CD4-positive, alpha-beta T cell treated with Interleukin-1 beta for 1 hour (primary cell): ENCODE results near the gene TTC7B.

Experiments
- DNase-seq, 2 donors: peaks; one replicate each; pipeline ENCODE4 v3.0.0-alpha.2; 2020 to 2022

The TTC7B gene

GRCh38 chr14:90587252-90587910, 228.8 kb downstream of the TTC7B start:
- no peak for DNase-seq

DNA sequence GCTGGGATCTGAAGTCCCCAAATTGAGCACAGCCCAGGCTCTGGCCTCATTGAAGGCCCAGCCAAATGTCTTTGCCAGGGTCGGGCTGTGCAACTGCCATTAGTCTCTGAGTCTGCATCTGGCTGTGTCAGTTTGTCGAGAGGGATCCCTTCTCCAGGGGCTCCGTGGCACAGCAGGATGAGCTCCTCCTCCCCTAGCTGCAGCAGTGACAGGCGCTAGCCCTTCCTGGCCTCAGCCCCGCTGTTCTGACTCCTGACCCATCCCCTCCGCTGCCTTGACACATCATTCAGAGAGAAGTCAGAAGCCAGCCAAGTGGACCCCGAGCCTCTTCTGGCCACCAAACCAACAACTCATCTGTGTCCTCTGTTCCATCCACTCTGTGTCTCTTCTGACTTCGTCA, 231.1 kb downstream of the TTC7B start:
- DNase-seq, result no peak

DNA sequence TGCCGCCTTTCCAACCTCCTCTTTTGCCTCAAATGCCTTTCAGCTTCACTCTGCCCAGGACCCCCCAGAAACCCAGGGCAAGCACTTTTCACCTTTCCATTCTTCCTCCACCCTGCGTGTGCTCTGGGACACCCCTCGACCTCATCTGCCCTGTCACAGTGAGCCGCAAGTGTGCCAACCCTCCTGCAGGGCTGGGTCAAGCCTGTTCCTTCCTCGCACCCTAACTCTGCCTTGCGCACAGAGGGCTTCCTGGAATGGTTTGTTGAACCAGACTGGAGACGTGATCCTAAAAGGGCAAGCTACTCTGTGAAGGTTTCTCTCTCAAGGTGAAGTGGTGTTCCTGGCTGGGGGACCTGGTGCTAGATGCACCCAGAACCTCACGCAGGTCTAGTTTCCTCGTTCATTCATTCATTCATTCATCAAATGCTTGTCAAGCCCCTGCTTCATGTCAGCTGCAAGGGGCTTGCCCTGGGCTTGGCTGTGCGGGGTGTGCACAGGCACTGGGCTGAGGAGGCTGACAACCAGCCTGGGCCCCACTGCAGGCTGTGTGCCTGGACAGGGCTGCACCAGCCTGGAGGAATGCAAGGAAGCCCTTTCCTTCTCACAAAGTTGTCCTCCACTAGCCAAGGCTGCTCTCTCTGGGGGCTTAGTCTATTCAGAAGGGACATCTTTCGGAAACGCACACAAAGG, 232.2 kb downstream of the TTC7B start:
- no peak for DNase-seq

DNA sequence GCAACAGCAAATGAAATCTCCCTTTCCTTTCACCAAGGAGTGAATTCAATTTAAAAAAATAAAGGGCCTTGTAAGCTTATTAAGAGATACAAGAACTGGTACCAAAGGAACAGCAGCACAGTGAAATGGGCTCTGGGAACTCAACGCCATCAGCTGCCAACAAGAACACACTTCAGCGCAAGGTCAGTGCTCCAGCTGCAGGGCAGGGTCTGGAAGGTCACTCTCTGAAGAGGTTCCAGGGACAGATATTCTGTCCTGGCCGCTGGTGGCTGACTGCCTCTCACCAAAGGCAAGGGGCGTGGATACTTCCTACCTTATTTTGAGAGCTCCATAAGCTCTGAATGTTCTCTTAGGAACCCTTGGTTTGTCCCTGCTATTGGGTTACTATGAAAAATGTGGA, 232.8 kb downstream of the TTC7B start:
- no peak for DNase-seq

GRCh38 chr14:90582166-90582565, 234.1 kb downstream of the TTC7B start:
- no peak for DNase-seq

DNA sequence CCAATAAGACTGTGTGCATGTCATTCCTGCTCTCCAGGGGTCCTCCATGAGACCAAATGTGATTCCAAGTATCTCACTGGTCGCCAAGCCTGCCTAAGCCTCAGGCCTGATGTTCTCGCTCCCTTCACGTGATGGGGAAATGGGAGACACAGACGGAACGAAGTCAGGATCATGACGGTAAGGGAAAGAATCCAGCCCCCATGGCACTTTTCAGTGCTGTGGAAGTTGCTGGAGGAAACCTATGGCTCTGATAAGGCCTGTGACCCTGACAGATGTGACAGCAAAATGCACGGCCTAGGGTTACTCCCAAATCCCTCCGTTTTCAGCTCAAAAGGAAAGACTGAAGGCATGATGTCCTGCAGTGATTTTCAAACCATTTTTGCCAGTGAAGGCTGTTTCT, 234.5 kb downstream of the TTC7B start:
- no peak for DNase-seq

DNA sequence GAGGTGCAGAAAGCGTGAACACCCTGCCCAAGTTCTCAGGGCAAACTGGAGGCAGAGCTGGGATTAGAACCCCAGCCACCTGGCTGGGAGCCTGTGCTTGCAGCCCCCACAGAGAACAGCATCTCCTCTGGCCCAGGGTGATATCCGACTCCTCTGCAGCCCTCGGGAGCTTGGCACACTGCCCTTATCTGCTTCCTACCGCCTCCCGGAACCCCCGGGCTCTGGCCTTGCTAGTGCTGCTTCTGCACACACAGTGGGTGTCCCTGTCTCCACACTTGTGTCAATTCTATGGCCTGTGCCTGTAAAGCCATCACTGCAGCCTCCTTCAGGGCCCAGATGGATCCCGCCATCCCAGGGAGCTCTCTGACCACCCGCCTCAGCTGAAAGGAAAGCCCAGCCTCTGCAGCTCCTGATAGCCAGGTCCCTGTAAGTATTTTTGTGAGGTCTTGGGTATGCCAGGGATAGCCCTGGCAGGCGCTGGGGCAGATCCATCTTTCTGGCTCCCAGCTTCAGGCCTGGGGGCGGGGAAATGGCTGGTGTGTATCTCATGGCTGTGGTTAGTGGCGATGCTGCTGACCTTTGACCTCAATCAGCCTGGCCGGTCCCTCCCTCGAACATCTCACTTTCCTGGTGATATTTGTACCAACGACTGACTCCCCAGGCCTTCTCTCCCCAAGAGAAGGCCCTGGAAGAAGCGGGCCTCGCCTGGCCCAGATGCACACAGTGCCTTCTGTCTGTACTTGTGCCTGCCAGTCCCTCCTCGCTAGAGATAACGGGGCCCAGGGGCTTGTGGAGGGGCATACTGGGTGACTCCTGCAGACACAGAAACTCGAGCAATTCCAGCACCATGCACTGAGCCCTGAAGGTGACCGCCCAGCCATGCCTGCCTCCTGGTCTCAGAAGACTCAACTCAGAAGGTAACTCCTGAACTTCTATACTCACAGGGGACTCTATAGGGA, 235.6 kb downstream of the TTC7B start:
- no peak for DNase-seq

DNA sequence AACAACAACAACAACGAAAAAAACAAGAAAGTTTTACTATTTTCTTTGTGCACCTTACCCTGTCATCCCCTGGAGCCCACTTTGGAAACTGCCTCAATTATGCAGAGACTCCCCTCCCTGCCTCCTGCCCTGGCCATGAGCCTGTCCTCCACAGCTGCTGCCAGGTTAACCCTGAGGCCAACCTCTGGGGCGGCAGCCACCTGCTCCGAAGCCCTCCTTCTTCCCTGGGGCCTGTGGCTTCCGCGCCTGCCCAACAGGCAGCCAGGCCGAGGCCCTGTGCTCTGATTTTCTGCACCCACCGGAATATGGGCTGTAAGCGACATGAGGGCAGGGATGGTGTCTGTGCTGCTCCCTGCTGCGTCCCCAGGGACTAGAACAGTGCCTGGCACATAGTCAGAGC, 236.4 kb downstream of the TTC7B start:
- DNase-seq, result no peak

DNA sequence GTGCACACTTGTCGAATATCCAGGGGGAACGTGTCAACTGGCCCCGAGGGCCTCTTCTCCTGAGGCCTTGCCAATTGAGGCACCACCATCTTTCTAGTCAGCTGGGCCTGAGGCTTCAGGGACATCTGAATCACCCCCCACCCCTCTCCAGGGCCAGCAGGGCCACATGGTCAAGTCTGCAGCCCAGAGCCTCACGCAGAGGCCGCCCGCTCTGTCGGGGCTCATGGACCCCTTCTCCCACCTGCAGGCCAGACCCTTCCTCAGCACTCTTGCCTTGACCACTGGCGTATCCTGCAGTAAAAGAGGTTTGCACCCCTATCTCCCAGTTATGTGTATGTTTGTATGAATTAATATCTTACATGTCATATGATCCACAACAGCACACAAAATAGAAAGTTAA, 237.1 kb downstream of the TTC7B start:
- DNase-seq, result no peak

DNA sequence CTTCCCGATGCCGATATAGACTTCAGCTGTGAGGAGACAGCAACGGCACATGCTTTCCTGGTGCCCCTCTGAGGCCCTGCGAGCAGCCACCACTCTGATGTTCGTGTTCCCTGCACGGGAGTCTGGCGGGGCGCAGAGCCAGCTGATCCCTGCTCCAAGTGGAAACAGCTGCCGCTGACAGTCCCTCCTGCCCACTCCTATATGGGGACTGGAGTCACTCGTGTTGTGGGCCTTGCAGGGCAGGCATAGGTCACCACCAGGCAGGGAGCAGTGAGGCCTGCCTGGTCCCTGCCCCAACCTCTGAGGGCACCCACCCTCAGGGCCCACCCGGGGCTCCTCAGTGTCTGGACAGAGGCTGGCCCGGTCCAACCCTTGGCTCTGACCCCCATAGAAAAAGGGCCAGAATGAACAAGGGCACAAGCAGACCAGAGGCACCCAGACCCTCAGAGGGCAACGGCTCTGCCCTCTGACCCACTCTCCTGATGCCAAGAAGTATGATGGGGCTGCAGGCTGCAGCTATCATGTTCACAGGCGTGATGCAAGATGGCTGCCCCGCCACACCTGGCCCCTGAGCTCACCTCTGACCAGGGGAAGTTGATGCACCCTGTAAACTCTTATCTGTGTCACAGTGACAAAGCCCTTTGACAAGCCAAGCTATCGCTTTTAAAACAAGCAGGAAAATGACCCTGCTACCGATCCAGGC, 237.8 kb downstream of the TTC7B start:
- DNase-seq, result no peak

GRCh38 chr14:90577661-90578282, 238.5 kb downstream of the TTC7B start:
- DNase-seq, result no peak

DNA sequence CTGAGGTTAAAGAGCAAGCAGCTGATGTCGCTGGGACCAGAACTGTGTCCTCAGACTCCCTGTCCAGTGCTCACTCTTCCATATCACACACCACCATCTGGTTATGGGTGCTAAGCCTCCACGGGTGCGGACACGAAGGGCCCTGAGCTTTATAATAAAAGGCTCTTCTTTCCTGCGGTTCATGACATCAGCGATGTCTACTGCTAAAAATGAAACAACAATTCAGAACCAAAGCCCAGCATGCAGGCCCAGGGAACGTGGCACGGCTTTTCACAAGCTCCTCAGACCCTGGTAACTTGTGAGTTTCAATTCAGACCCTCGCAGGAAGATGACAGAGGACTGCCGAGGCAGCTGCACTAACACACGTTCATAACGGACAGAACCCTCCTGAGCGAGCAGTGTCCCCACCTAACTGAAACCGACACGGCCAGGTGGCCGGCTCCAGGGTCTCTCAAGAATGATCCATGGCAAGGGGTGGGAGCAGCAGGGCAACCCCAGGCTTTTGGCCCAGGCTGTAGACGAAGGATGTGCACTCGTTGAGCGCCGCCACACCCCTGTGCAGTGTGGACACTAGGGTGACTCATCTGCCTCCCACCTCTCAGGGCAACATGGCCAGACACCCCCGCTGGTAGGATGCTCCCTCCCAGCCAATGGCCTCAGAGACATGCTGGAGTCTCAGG, 239.1 kb downstream of the TTC7B start:
- DNase-seq, result no peak

- no peak for DNase-seq
Observed at GRCh38 chr14:90576581-90576980, 239.6 kb downstream of the TTC7B start.

DNA sequence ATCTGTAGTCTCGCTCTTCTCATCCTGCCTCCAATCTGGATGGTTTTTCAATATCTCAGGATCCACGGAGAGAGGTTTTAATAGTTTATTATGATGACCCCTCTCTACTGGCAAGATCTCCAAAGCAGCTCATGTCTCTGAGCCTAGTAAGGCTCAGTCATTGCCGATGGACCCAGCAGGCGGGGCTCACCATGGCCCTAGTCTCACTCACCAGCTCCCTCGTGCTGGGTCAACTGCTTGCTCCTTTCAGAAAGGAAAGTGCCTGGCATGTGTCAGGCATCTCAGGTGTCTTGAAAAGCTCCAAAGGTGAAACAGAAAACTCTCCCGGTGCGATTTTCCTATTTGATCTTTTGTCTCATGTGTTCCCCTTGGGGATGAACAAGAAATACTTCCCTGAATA, 240.4 kb downstream of the TTC7B start:
- no peak for DNase-seq

DNA sequence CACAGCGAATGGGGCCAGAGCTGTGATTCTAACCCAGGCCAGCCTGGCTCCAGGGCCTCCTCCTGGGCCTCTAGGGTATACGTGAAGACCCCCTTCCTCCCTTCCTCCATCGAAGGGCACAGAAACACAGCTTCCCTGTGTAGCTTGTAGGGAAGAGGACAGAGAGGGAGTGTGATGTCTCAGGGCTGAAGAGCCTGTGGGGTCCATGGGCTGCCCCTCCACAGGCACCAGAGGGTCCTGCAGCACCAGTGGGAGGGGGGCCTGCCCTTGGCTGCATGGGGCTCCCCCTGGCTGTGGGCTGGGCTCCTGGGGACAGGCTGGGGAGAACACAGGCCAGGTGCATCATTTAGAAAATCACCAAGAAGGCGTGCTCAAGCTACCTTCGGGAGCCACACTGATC, 240.9 kb downstream of the TTC7B start:
- DNase-seq, result no peak

GRCh38 chr14:90574188-90575131, 241.8 kb downstream of the TTC7B start:
- DNase-seq, result no peak

DNA sequence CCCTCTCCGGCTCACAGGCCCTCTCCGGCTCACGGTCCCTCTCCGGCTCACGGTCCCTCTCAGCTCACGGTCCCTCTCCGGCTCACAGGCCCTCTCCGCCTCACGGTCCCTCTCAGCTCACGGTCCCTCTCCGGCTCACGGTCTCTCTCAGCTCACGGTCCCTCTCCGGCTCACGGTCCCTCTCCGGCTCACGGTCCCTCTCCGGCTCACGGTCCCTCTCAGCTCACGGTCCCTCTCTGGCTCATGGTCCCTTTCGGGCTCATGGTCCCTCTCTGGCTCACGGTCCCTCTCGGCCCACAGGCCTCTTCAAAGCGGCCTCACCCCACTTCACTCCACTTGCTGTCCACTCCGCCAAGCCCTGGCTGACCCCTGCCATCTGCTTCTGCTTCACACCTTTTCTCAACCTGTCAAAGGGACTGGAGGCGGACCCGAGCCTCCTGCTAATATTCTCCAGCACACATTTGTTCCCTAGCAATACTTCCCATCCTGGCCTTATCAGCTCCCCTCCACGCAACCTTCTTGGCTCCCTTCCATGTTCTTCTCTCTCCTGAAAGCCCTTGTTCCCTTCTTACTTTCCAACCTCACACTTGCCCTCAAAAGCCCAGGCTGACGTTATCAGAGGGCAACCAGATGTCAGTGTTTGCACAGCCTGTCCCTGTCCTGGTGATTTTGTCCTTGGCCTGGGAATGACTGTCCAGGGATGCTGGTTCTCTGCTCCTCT, 242.7 kb downstream of the TTC7B start:
- DNase-seq, result no peak

- no peak for DNase-seq
Observed at GRCh38 chr14:90572441-90573150, 243.6 kb downstream of the TTC7B start.
